Measurements from ENCODE around the gene NDE1.
"Not testable (repeated sequence)": the region's sequence is repeated elsewhere in the genome, so short reads cannot be mapped to it uniquely, and the experiment has no call there.

NDE1 gene

GRCh38 chr16:15726715-15727114, 76.7 kb downstream of the NDE1 start:
- no peak overlapping the region for H3K4me3 ChIP-seq (ENCODE audit: low read depth, low read length)
- no peak for DNase-seq (ENCODE audit: low read depth, low spot score)
- in situ Hi-C loops (cut with HindIII; ENCODE audit: low sequenced_read_pairs), result no loop called here
- TF ChIP-seq CTCF (IDR thresholded peaks at IDR 0.05; ENCODE audit: low read depth, low read length), result no peak

GRCh38 chr16:15727697-15728096, 77.7 kb downstream of the NDE1 start:
- in situ Hi-C loops (cut with HindIII; ENCODE audit: low sequenced_read_pairs); H3K4me3 ChIP-seq (ENCODE audit: low read depth, low read length); DNase-seq (ENCODE audit: low read depth, low spot score): not testable (repeated sequence)

- no peak for TF ChIP-seq CTCF (IDR thresholded peaks at IDR 0.05; ENCODE audit: low read depth, low read length)
- H3K4me3 ChIP-seq (ENCODE audit: low read depth, low read length), result no peak overlapping the region
- DNase-seq (ENCODE audit: low read depth, low spot score), result no peak
- in situ Hi-C loops (cut with HindIII; ENCODE audit: low sequenced_read_pairs), result no loop called here
Observed at GRCh38 chr16:15729152-15729551, 79.1 kb downstream of the NDE1 start.

GRCh38 chr16:15732416-15732815, 82.4 kb downstream of the NDE1 start:
- H3K4me3 ChIP-seq (ENCODE audit: low read depth, low read length), result no peak overlapping the region
- no peak for TF ChIP-seq CTCF (IDR thresholded peaks at IDR 0.05; ENCODE audit: low read depth, low read length)
- in situ Hi-C loops (cut with HindIII; ENCODE audit: low sequenced_read_pairs), result no loop called here
- DNase-seq (ENCODE audit: low read depth, low spot score), result peak; percentile 3

- in situ Hi-C loops (cut with HindIII; ENCODE audit: low sequenced_read_pairs), result no loop called here
Observed at GRCh38 chr16:15735610-15736009, 85.6 kb downstream of the NDE1 start.

GRCh38 chr16:15736529-15736928, 86.5 kb downstream of the NDE1 start:
- H3K4me3 ChIP-seq (ENCODE audit: low read depth, low read length), result no peak overlapping the region
- no peak for TF ChIP-seq CTCF (IDR thresholded peaks at IDR 0.05; ENCODE audit: low read depth, low read length)
- in situ Hi-C loops (cut with HindIII; ENCODE audit: low sequenced_read_pairs), result no loop called here
- no peak for DNase-seq (ENCODE audit: low read depth, low spot score)

More at GRCh38 chr16:15735610-15736009, 85.6 kb downstream of the NDE1 start:
- H3K4me3 ChIP-seq (ENCODE audit: low read depth, low read length), result no peak overlapping the region
- TF ChIP-seq CTCF (IDR thresholded peaks at IDR 0.05; ENCODE audit: low read depth, low read length), result no peak
- DNase-seq (ENCODE audit: low read depth, low spot score), result no peak

GRCh38 chr16:15737140-15737644, 87.1 kb downstream of the NDE1 start:
- in situ Hi-C loops (cut with HindIII; ENCODE audit: low sequenced_read_pairs), result no loop called here
- DNase-seq (ENCODE audit: low read depth, low spot score), result no peak
- H3K4me3 ChIP-seq (ENCODE audit: low read depth, low read length), result no peak overlapping the region
- TF ChIP-seq CTCF (IDR thresholded peaks at IDR 0.05; ENCODE audit: low read depth, low read length), result no peak
